ENCODE results near the gene ADH5. TPM values are rescaled to one million over a fixed set of nuclear protein-coding genes. Genes with fewer than 3 reads are reported as not detected.

The ADH5 gene
- total and polyA plus RNA-seq, 2 donors (not counting 1 experiment from before 2014, with no cell fraction given), result 23.9 to 65.6 TPM

GRCh38 chr4:99054428-99054994 is 34.1 kb downstream of the ADH5 start:
- H3K4me3 Mint-ChIP-seq, result no peak overlapping the region
- ChIA-PET POLR2A (no interaction called here), CTCF (interaction anchor here (1.1 to 12.5 kb wide), 6 partner anchors 9 to 904 kb away, joined by 3 to 173 read pairs (median 8); partner anchors contain the start of gene METAP1)
- Histone ChIP-seq H3K9me3 (ENCODE audit: control extremely low read depth in 1 of 3, control insufficient read depth in 2 of 3, insufficient read depth in 1 of 3, low read length in 2 of 3) (no peaks in the 10 kb centered on the region), H3K79me2 (ENCODE audit: control insufficient read depth, insufficient read depth, low read length) (no peaks in the 10 kb centered on the region), H3K27me3 (replicated peaks in 1 of 4; ENCODE audit: control extremely low read depth in 1 of 4, control insufficient read depth in 3 of 4, insufficient read depth in 4 of 4, low read length in 3 of 4) (no peaks in the 10 kb centered on the region), H3K27ac (ENCODE audit: low read length in 2 of 2) (no peak overlapping the region), H3K4me2 (replicated peaks; ENCODE audit: low read depth, low read length, poor library complexity, severe bottlenecking) (no peak overlapping the region), H3K4me3 (ENCODE audit: control extremely low read depth in 1 of 5, extremely low read depth in 1 of 5, insufficient read depth in 1 of 5, low read depth in 2 of 5, low read length in 4 of 5) (no peak overlapping the region), H3K4me1 (ENCODE audit: control insufficient read depth in 2 of 2, insufficient read depth in 2 of 2, low read length in 2 of 2) (no peaks in the 10 kb centered on the region), H3K36me3 (replicated peaks in 1 of 2; ENCODE audit: control extremely low read depth in 1 of 2, control insufficient read depth in 1 of 2, extremely low read depth in 1 of 2, insufficient read depth in 2 of 2, low read length in 1 of 2) (peaks cover 5 to 40% of the 10 kb centered on the region in 2 experiments), H2AFZ (ENCODE audit: insufficient read depth, low read depth, low read length, poor library complexity, severe bottlenecking) (no peak overlapping the region), H3K9ac (ENCODE audit: low read length) (no peak overlapping the region), H4K20me1 (ENCODE audit: control insufficient read depth, insufficient read depth, low read length, poor library complexity, severe bottlenecking) (no peaks in the 10 kb centered on the region)
- no peak for ATAC-seq (ENCODE audit: low read depth)
- H3K9me3 Mint-ChIP-seq (ENCODE audit: insufficient read depth), result no peaks in the 10 kb centered on the region
- H3K27me3 Mint-ChIP-seq, result no peaks in the 10 kb centered on the region
- peak overlapping the region; percentile 46 for H3K27ac Mint-ChIP-seq
- TF ChIP-seq, protein P1, sequence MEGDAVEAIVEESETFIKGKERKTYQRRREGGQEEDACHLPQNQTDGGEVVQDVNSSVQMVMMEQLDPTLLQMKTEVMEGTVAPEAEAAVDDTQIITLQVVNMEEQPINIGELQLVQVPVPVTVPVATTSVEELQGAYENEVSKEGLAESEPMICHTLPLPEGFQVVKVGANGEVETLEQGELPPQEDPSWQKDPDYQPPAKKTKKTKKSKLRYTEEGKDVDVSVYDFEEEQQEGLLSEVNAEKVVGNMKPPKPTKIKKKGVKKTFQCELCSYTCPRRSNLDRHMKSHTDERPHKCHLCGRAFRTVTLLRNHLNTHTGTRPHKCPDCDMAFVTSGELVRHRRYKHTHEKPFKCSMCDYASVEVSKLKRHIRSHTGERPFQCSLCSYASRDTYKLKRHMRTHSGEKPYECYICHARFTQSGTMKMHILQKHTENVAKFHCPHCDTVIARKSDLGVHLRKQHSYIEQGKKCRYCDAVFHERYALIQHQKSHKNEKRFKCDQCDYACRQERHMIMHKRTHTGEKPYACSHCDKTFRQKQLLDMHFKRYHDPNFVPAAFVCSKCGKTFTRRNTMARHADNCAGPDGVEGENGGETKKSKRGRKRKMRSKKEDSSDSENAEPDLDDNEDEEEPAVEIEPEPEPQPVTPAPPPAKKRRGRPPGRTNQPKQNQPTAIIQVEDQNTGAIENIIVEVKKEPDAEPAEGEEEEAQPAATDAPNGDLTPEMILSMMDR (IDR thresholded peaks at IDR 0.05), result no peak
- TF ChIP-seq EZH2 (IDR thresholded peaks at IDR 0.05; ENCODE audit: borderline replicate concordance, insufficient read depth, low read depth, low read length, poor library complexity, severe bottlenecking), result no peak
- peaks cover 14% of the 10 kb centered on the region for H3K4me1 Mint-ChIP-seq
- 89% methylated on average over 1 of the region's 3 CpGs for WGBS (ENCODE audit: insufficient coverage)
- no peak for DNase-seq
- intact Hi-C loops (cut with micrococcal nuclease), result no loop called here

GRCh38 chr4:99052902-99053301 is 35.7 kb downstream of the ADH5 start:
- H2AFZ ChIP-seq (ENCODE audit: insufficient read depth, low read depth, low read length, poor library complexity, severe bottlenecking), result no peak overlapping the region
- POLR2A ChIA-PET, result no interaction called here
- TF ChIP-seq, protein P1 (IDR thresholded peaks at IDR 0.05), result no peak
- TF ChIP-seq EZH2 (IDR thresholded peaks at IDR 0.05; ENCODE audit: borderline replicate concordance, insufficient read depth, low read depth, low read length, poor library complexity, severe bottlenecking), result no peak
- no peak for DNase-seq
- no peak overlapping the region for H3K4me2 ChIP-seq (replicated peaks; ENCODE audit: low read depth, low read length, poor library complexity, severe bottlenecking)
- H3K79me2 ChIP-seq (ENCODE audit: control insufficient read depth, insufficient read depth, low read length), result no peaks in the 10 kb centered on the region
- Mint-ChIP-seq H3K27me3 (no peaks in the 10 kb centered on the region), H3K4me1 (peaks cover 14% of the 10 kb centered on the region), H3K27ac (no peak overlapping the region), H3K4me3 (no peak overlapping the region), H3K9me3 (ENCODE audit: insufficient read depth) (no peaks in the 10 kb centered on the region)
- no peak overlapping the region for H3K4me3 ChIP-seq (ENCODE audit: control extremely low read depth in 1 of 5, extremely low read depth in 1 of 5, insufficient read depth in 1 of 5, low read depth in 2 of 5, low read length in 4 of 5)
- peak overlapping the region in 1 of 2 donors; percentile 10 for H3K27ac ChIP-seq (ENCODE audit: low read length in 2 of 2)
- H3K9me3 ChIP-seq (ENCODE audit: control extremely low read depth in 1 of 3, control insufficient read depth in 2 of 3, insufficient read depth in 1 of 3, low read length in 2 of 3), result no peaks in the 10 kb centered on the region
- no peak overlapping the region for H3K9ac ChIP-seq (ENCODE audit: low read length)
- no peaks in the 10 kb centered on the region for H4K20me1 ChIP-seq (ENCODE audit: control insufficient read depth, insufficient read depth, low read length, poor library complexity, severe bottlenecking)
- no peaks in the 10 kb centered on the region for H3K27me3 ChIP-seq (replicated peaks in 1 of 4; ENCODE audit: control extremely low read depth in 1 of 4, control insufficient read depth in 3 of 4, insufficient read depth in 4 of 4, low read length in 3 of 4)
- no peak for ATAC-seq (ENCODE audit: low read depth)
- CTCF ChIA-PET, result interaction anchor here (1.2 to 12.5 kb wide), 3 partner anchors 23 to 903 kb away, joined by 3 to 173 read pairs (median 60); partner anchors contain the start of gene METAP1
- H3K4me1 ChIP-seq (ENCODE audit: control insufficient read depth in 2 of 2, insufficient read depth in 2 of 2, low read length in 2 of 2), result no peaks in the 10 kb centered on the region
- intact Hi-C loops (cut with micrococcal nuclease), result no loop called here
- peaks cover 13 to 43% of the 10 kb centered on the region in 2 experiments for H3K36me3 ChIP-seq (replicated peaks in 1 of 2; ENCODE audit: control extremely low read depth in 1 of 2, control insufficient read depth in 1 of 2, extremely low read depth in 1 of 2, insufficient read depth in 2 of 2, low read length in 1 of 2)
